ENCODE results near the gene CFAP100.

DNA sequence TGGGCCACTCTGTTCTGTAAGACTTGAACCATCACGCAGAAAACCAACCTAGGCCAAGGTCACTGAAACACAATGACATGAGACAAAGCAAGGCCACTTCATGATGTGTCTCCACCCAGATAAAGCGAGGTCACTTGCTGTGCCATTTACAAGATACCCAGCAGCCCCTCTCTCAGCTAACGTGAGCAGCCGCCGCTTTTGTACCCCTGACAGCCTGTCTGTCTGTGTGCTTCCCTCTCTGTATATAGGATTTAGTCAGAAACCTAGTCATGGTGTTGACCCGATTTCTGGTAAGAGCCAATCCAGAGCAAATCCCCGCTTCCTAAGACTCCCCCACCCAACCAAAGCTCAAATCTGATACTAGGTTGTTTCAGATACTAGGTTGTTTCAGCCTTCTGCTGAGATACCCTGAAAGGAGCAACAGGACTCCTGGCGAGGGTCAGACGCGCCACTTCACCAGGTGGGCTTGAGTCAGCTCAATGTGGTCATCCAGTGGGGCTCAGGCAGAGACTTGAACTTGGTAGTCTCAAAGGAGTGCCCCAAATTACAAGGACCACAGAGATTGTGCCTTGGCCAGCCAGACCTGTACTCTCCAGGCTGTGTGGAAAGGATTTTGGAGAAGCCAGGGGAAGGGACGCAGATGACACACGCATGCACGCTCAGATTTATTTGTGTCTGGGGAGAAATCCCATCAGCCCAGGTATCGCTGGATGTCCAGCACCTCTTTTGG, 84.0 kb downstream of the CFAP100 start:
- TF ChIP-seq, protein P1, sequence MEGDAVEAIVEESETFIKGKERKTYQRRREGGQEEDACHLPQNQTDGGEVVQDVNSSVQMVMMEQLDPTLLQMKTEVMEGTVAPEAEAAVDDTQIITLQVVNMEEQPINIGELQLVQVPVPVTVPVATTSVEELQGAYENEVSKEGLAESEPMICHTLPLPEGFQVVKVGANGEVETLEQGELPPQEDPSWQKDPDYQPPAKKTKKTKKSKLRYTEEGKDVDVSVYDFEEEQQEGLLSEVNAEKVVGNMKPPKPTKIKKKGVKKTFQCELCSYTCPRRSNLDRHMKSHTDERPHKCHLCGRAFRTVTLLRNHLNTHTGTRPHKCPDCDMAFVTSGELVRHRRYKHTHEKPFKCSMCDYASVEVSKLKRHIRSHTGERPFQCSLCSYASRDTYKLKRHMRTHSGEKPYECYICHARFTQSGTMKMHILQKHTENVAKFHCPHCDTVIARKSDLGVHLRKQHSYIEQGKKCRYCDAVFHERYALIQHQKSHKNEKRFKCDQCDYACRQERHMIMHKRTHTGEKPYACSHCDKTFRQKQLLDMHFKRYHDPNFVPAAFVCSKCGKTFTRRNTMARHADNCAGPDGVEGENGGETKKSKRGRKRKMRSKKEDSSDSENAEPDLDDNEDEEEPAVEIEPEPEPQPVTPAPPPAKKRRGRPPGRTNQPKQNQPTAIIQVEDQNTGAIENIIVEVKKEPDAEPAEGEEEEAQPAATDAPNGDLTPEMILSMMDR (IDR thresholded peaks at IDR 0.05; ENCODE audit: low read length) = no peak
- TF ChIP-seq EZH2 (IDR thresholded peaks at IDR 0.05; ENCODE audit: borderline replicate concordance, low read length) = no peak

Measured in OCI-LY1 (cell line).